CD4-positive, alpha-beta T cell (primary cell): ENCODE results near the gene ATP11A. TPM values are rescaled to one million over a fixed set of nuclear protein-coding genes. Genes with fewer than 3 reads are reported as not detected.

ENCODE experiments used
- ATAC-seq: fragments of 200-7000 bp; cut with Tn5 transposase; one replicate; pipeline ENCODE4 v1.10.0; 2022; ENCODE audit warnings: mild to moderate bottlenecking; ENCODE audit not compliant: poor library complexity
- CTCF ChIA-PET: fragments of 350-600 bp; sonication (Branson Sonifier 250); formaldehyde crosslinking; loops from one replicate; lab custom pipeline; 2021; ENCODE audit warnings: antibody characterized with exemption, inconsistent platforms; lab: Charles Lee
- POLR2A ChIA-PET: fragments of 350-600 bp; sonication (Branson Sonifier 250); formaldehyde crosslinking; loops from one replicate; lab custom pipeline; 2021; ENCODE audit warnings: antibody characterized with exemption, inconsistent platforms; lab: Charles Lee
- DNase-seq, 14 experiments: peaks; one replicate each; pipeline ENCODE4 v3.0.0-alpha.2; 2013 to 2020; ENCODE audit warnings: mixed read lengths in 2 of 14
- H3K27ac ChIP-seq, 2 donors: one replicate each; pipeline versions ENCODE4 v1.5.1 to v1.7.0; 2013; ENCODE audit warnings: low read length in 2 of 2, low read depth in 1 of 2, mild to moderate bottlenecking in 1 of 2
- H3K27me3 ChIP-seq, 2 experiments: 1 replicate in 1 of 2; 2 replicates in 1 of 2; pipeline versions ENCODE4 v1.6.1 to v1.7.0; 2013; ENCODE audit warnings: low read length in 2 of 2, control low read depth in 1 of 2, mild to moderate bottlenecking in 1 of 2, moderate library complexity in 1 of 2; ENCODE audit not compliant: insufficient read depth in 2 of 2, control insufficient read depth in 1 of 2
- H3K36me3 ChIP-seq: one replicate; pipeline ENCODE4 v1.6.1; 2013; ENCODE audit warnings: low read length, control low read depth; ENCODE audit not compliant: insufficient read depth
- H3K4me1 ChIP-seq: one replicate; pipeline ENCODE4 v1.6.1; 2013; ENCODE audit warnings: low read length, control low read depth; ENCODE audit not compliant: insufficient read depth
- H3K4me3 ChIP-seq: one replicate; pipeline ENCODE4 v1.5.1; 2013; ENCODE audit warnings: mild to moderate bottlenecking, low read length, moderate library complexity
- H3K9me3 ChIP-seq, 2 experiments: 1 replicate in 1 of 2; 2 replicates in 1 of 2; pipeline versions ENCODE4 v1.6.1 to v1.7.0; 2013; ENCODE audit warnings: low read length in 2 of 2, mild to moderate bottlenecking in 2 of 2, control low read depth in 1 of 2, moderate library complexity in 1 of 2; ENCODE audit not compliant: control insufficient read depth in 1 of 2, insufficient read depth in 1 of 2
- H3K27ac Mint-ChIP-seq: one replicate; pipeline ENCODE4 v1.8.0; 2020; ENCODE audit warnings: mixed read lengths
- H3K27me3 Mint-ChIP-seq: one replicate; pipeline ENCODE4 v1.8.0; 2021; ENCODE audit warnings: mixed read lengths
- H3K36me3 Mint-ChIP-seq: one replicate; pipeline ENCODE4 v1.8.0; 2021; ENCODE audit warnings: low read depth, mixed read lengths
- H3K4me1 Mint-ChIP-seq: one replicate; pipeline ENCODE4 v1.8.0; 2021; ENCODE audit warnings: low read depth, mixed read lengths
- H3K4me3 Mint-ChIP-seq: one replicate; pipeline ENCODE4 v1.8.0; 2020; ENCODE audit warnings: mild to moderate bottlenecking, mixed read lengths
- H3K9me3 Mint-ChIP-seq: one replicate; pipeline ENCODE4 v1.8.0; 2020; ENCODE audit warnings: mixed read lengths
- intact Hi-C, 2 experiments: fragments of 100-400 bp; cut with DNase I in 1 of 2; cut with micrococcal nuclease in 1 of 2; formaldehyde crosslinking; loops; one replicate each; pipeline versions ENCODE4 v1.15.1 to v1.9.0; 2023 to 2025; cut with DNase I, micrococcal nuclease
- total RNA-seq, 174 experiments: library from RNA in 2 of 174; stranded (reverse) in 2 of 174; gene quantifications; one replicate each; pipeline ENCODE4 v1.2.3 and lab custom pipeline; 2021 to 2026
- TF ChIP-seq, protein P1 (sequence below): fragments of 200-600 bp; IDR thresholded peaks from one replicate; pipeline ENCODE4 v1.8.0; 2022; ENCODE audit warnings: antibody characterized with exemption, mild to moderate bottlenecking

The ATP11A gene
- total RNA-seq, 2 experiments from 2014 or later: 56.7 to 66.8 TPM

DNA sequence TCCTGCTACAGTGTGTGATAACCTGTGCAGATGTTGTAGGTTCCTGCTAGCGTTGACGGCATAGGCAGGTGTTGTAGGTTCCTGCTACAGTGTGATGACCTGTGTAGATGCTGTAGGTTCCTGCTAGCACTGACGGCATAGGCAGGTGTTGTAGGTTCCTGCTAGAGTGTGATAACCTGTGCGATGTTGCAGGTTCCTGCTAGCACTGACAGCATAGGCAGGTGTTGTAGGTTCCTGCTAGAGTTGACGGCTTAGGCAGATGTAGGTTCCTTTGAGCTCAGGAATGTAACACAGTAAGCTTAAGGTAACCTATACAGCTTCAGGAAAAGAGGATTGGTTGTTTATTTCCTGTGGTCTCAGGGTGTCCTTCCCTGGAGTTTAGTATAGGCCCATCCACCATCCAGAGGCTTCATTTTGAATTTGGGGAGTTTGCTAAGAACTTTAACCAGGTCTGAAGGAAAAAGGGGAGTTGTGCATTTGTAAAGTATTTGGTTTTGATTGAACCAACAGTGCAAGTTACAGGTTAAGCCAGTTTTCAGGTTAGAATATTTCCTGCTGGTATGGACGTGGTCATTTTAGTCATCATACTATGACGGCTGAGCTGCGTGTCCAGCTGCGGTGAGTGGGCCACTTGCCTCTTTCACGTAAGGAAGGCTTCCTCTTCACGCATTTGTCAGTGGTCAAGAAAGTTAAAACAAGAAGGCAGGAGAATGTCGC, 53.8 kb downstream of the ATP11A start:
- H3K27me3 ChIP-seq: no peaks in the 10 kb centered on the region
- ChIA-PET POLR2A (no interaction called here), CTCF (no interaction called here)
- H3K36me3 Mint-ChIP-seq: no peaks in the 10 kb centered on the region
- H3K4me3 Mint-ChIP-seq: no peak overlapping the region
- H3K9me3 ChIP-seq: no peaks in the 10 kb centered on the region
- H3K36me3 ChIP-seq: no peaks in the 10 kb centered on the region
- no peaks in the 10 kb centered on the region for H3K27me3 Mint-ChIP-seq
- peaks cover 9% of the 10 kb centered on the region for H3K4me1 ChIP-seq
- DNase-seq (no peak), ATAC-seq (no peak)
- intact Hi-C loops: no loop called here
- H3K4me3 ChIP-seq: no peak overlapping the region
- TF ChIP-seq, protein P1, sequence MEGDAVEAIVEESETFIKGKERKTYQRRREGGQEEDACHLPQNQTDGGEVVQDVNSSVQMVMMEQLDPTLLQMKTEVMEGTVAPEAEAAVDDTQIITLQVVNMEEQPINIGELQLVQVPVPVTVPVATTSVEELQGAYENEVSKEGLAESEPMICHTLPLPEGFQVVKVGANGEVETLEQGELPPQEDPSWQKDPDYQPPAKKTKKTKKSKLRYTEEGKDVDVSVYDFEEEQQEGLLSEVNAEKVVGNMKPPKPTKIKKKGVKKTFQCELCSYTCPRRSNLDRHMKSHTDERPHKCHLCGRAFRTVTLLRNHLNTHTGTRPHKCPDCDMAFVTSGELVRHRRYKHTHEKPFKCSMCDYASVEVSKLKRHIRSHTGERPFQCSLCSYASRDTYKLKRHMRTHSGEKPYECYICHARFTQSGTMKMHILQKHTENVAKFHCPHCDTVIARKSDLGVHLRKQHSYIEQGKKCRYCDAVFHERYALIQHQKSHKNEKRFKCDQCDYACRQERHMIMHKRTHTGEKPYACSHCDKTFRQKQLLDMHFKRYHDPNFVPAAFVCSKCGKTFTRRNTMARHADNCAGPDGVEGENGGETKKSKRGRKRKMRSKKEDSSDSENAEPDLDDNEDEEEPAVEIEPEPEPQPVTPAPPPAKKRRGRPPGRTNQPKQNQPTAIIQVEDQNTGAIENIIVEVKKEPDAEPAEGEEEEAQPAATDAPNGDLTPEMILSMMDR: no peak
- H3K9me3 Mint-ChIP-seq: no peaks in the 10 kb centered on the region
- H3K4me1 Mint-ChIP-seq: peaks cover 54% of the 10 kb centered on the region
- no peak overlapping the region for H3K27ac Mint-ChIP-seq
- no peak overlapping the region for H3K27ac ChIP-seq

DNA sequence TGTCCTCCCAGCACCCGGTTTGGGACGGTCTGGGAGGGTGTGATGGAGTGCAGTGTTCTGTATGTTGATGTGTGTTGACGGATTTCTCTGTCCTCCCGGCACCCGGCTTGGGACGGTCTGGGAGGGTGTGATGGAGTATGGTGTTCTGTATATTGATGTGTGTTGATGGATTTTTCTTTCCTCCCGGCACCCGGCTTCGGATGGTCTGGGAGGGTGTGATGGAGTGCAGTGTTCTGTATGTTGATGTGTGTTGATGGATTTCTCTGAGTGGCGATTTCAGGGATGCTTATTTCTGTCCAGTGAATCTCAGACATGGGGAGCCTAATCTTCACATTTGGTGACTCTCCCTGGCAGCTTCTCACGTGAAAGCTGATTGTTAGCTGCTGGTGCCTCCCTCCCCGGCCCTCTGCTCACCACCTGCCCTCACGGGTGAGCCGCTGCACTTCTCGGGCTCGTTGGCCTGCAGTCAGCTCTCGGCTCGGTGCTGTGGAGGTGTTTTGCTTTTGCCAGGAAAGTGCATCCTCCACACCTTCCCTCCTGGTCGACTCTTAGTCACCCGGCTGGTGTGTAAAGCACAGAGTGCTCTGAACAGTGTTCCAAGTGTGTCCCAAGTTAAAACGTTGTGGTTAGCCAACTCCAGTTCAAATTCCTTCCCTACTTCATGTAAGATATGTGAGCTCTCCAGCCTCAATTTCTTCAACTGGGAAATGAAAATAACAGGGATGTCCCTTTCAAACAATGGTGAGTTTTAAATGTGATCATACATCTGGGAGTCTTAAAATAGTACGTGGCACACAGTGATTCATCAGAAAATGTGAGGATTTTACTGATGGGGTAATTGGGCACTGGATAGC, 54.6 kb downstream of the ATP11A start:
- Mint-ChIP-seq H3K4me3 (no peak overlapping the region), H3K27me3 (no peaks in the 10 kb centered on the region), H3K4me1 (peaks cover 50% of the 10 kb centered on the region), H3K9me3 (no peaks in the 10 kb centered on the region), H3K27ac (no peak overlapping the region), H3K36me3 (no peaks in the 10 kb centered on the region)
- H3K4me1 ChIP-seq: peaks cover 9% of the 10 kb centered on the region
- no peak overlapping the region for H3K27ac ChIP-seq
- TF ChIP-seq, protein P1: no peak
- H3K4me3 ChIP-seq: no peak overlapping the region
- ChIA-PET CTCF (no interaction called here), POLR2A (no interaction called here)
- H3K36me3 ChIP-seq: no peaks in the 10 kb centered on the region
- H3K9me3 ChIP-seq: no peaks in the 10 kb centered on the region
- no peaks in the 10 kb centered on the region for H3K27me3 ChIP-seq
- ATAC-seq (no peak), DNase-seq (no peak)
- intact Hi-C loops: no loop called here

DNA sequence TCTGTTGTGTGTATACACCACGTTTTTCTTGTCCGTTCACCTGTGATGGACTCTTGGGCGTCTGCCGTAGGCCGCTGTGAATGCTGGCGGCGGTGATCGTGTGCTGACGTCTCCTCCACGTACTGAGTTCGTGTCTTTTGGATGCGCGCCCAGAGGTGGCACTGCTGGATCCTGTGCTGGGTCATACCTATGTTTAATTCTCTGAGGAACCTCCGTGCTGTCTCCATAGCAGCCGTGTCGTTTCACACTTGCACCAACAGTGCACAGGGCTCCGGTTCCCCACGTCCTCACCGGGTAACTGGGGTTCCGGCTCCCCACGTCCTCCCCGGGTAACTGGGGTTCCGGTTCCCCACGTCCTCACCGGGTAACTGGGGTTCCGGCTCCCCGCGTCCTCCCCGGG, 56.2 kb downstream of the ATP11A start:
- ATAC-seq (no peak), DNase-seq (no peak)
- intact Hi-C loops: no loop called here
- no peaks in the 10 kb centered on the region for H3K27me3 Mint-ChIP-seq
- H3K36me3 ChIP-seq: no peaks in the 10 kb centered on the region
- no peak overlapping the region for H3K27ac Mint-ChIP-seq
- H3K4me1 Mint-ChIP-seq: peaks cover 46% of the 10 kb centered on the region
- no peak overlapping the region for H3K4me3 ChIP-seq
- ChIA-PET CTCF (no interaction called here), POLR2A (no interaction called here)
- no peak overlapping the region for H3K27ac ChIP-seq
- no peaks in the 10 kb centered on the region for H3K36me3 Mint-ChIP-seq
- peaks cover 9% of the 10 kb centered on the region for H3K4me1 ChIP-seq
- no peak overlapping the region for H3K4me3 Mint-ChIP-seq
- H3K9me3 Mint-ChIP-seq: no peaks in the 10 kb centered on the region
- no peaks in the 10 kb centered on the region for H3K27me3 ChIP-seq
- TF ChIP-seq, protein P1: no peak
- H3K9me3 ChIP-seq: no peaks in the 10 kb centered on the region
